ENCODE measurements around the gene CTTNBP2NL. TPM values are rescaled to one million over a fixed set of nuclear protein-coding genes. Genes with fewer than 3 reads are reported as not detected.
A peak's percentile ranks its signal among the peaks of the same experiment; 100 is the strongest.

CTTNBP2NL gene
- total RNA-seq (10 to 100 TPM; 13.3 to 41.5 (median 19.7) TPM), polyA plus RNA-seq (1 to 10 TPM; 3.6 to 6.9 (median 3.7) TPM)
- long read RNA-seq, donor 1, full-length matches to known transcripts = 6 of 6 reads
- long read RNA-seq, donor 1, partial matches to known transcripts = 0 of 6 reads
- long read RNA-seq, donor 1, other reads (novel, unspliced or antisense) = 0 of 6 reads
- long read RNA-seq, donor 2, full-length matches to known transcripts = 7 of 7 reads
- long read RNA-seq, donor 2, partial matches to known transcripts = 0 of 7 reads
- long read RNA-seq, donor 2, other reads (novel, unspliced or antisense) = 0 of 7 reads
- long read RNA-seq, donor 3, full-length matches to known transcripts = 4 of 4 reads
- long read RNA-seq, donor 3, partial matches to known transcripts = 0 of 4 reads
- long read RNA-seq, donor 3, other reads (novel, unspliced or antisense) = 0 of 4 reads
- long read RNA-seq, donor 4, full-length matches to known transcripts = 1 of 1 reads
- long read RNA-seq, donor 4, partial matches to known transcripts = 0 of 1 reads
- long read RNA-seq, donor 4, other reads (novel, unspliced or antisense) = 0 of 1 reads
- long read RNA-seq, donor 5, full-length matches to known transcripts = 4 of 4 reads
- long read RNA-seq, donor 5, partial matches to known transcripts = 0 of 4 reads
- long read RNA-seq, donor 5, other reads (novel, unspliced or antisense) = 0 of 4 reads
- long read RNA-seq, donor 6 = 0 reads
- long read RNA-seq, donor 7, full-length matches to known transcripts = 3 of 3 reads
- long read RNA-seq, donor 7, partial matches to known transcripts = 0 of 3 reads
- long read RNA-seq, donor 7, other reads (novel, unspliced or antisense) = 0 of 3 reads
- long read RNA-seq, donor 8, full-length matches to known transcripts = 5 of 5 reads
- long read RNA-seq, donor 8, partial matches to known transcripts = 0 of 5 reads
- long read RNA-seq, donor 8, other reads (novel, unspliced or antisense) = 0 of 5 reads
- long read RNA-seq, donor 9, full-length matches to known transcripts = 3 of 3 reads
- long read RNA-seq, donor 9, partial matches to known transcripts = 0 of 3 reads
- long read RNA-seq, donor 9, other reads (novel, unspliced or antisense) = 0 of 3 reads
- long read RNA-seq, donor 10, full-length matches to known transcripts = 2 of 2 reads
- long read RNA-seq, donor 10, partial matches to known transcripts = 0 of 2 reads
- long read RNA-seq, donor 10, other reads (novel, unspliced or antisense) = 0 of 2 reads

- TF ChIP-seq EP300 (IDR thresholded peaks at IDR 0.05) = no peak
- TF ChIP-seq POLR2AphosphoS5 (IDR thresholded peaks at IDR 0.05) = peak; percentile 15 to 84 (median 59)
- no peak for TF ChIP-seq POLR2A (IDR thresholded peaks at IDR 0.05)
- Histone ChIP-seq H3K36me3 (no peaks in the 10 kb centered on the region), H3K27ac (peak within 1 kb of the TSS; percentile 90 to 97 (median 92)), H3K9me3 (no peaks in the 10 kb centered on the region), H3K27me3 (no peaks in the 10 kb centered on the region), H3K4me3 (peak within 1 kb of the TSS; percentile 94 to 95 (median 95)), H3K4me1 (peaks cover 31 to 72% (median 47%) of the 10 kb centered on the region in 4 donors)
- DNase-seq = peak; percentile 97 to 99
- WGBS, 5 donors = 0 to 1% (median 0%) methylated on average over 35 to 53 of the region's 53 CpGs
- intact Hi-C loops (cut with DNase I; ENCODE audit: low total_unique reads) = no loop called here
These were observed at the start of gene CTTNBP2NL for GRCh38 chr1:112395821-112396652. Gene CTTNBP2NL (plus strand): TSS chr1:112396214. CDS start chr1:112416166, 19,952 bp downstream.

- Histone ChIP-seq H3K4me1 (peaks cover 0 to 11% (median 3%) of the 10 kb centered on the region in 4 donors), H3K36me3 (no peaks in the 10 kb centered on the region), H3K9me3 (peaks cover 0 to 19% (median 13%) of the 10 kb centered on the region in 4 donors), H3K27me3 (peaks cover 0 to 1% (median 0%) of the 10 kb centered on the region in 3 donors), H3K27ac (peak overlapping the region in 3 of 5 donors; percentile 5 to 35 (median 7)), H3K4me3 (no peak overlapping the region)
- no peak for TF ChIP-seq POLR2A (IDR thresholded peaks at IDR 0.05)
- no peak for TF ChIP-seq POLR2AphosphoS5 (IDR thresholded peaks at IDR 0.05)
- TF ChIP-seq EP300 (IDR thresholded peaks at IDR 0.05) = no peak
- no peak for TF ChIP-seq CTCF (IDR thresholded peaks at IDR 0.05)
- DNase-seq = no peak
- 26 to 58% (median 51%) methylated on average over 3 of the region's 3 CpGs for WGBS, 5 donors
- intact Hi-C loops (cut with DNase I; ENCODE audit: low total_unique reads) = no loop called here
These were observed 49.1 kb upstream of the CTTNBP2NL start for GRCh38 chr1:112346801-112347350.

GRCh38 chr1:112356765-112357164 is 39.2 kb upstream of the CTTNBP2NL start:
- no peaks in the 10 kb centered on the region for H3K9me3 ChIP-seq
- 38 to 59% (median 45%) methylated on average over 2 of the region's 2 CpGs for WGBS, 5 donors
- H3K4me3 ChIP-seq = no peak overlapping the region
- TF ChIP-seq POLR2AphosphoS5 (IDR thresholded peaks at IDR 0.05) (no peak), POLR2A (IDR thresholded peaks at IDR 0.05) (no peak), CTCF (IDR thresholded peaks at IDR 0.05) (no peak), EP300 (IDR thresholded peaks at IDR 0.05) (no peak)
- H3K36me3 ChIP-seq = no peaks in the 10 kb centered on the region
- peaks cover 0 to 5% (median 0%) of the 10 kb centered on the region in 3 donors for H3K27me3 ChIP-seq
- no peak for DNase-seq
- peak overlapping the region; percentile 22 to 93 (median 40) for H3K27ac ChIP-seq
- peaks cover 0 to 33% (median 25%) of the 10 kb centered on the region in 4 donors for H3K4me1 ChIP-seq
- intact Hi-C loops (cut with DNase I; ENCODE audit: low total_unique reads) = no loop called here

GRCh38 chr1:112357467-112357866 is 38.5 kb upstream of the CTTNBP2NL start:
- H3K36me3 ChIP-seq = no peaks in the 10 kb centered on the region
- 61 to 76% (median 67%) methylated on average over 6 of the region's 6 CpGs for WGBS, 5 donors
- H3K27me3 ChIP-seq = peaks cover 0 to 5% (median 0%) of the 10 kb centered on the region in 3 donors
- no peak for TF ChIP-seq EP300 (IDR thresholded peaks at IDR 0.05)
- no peak for TF ChIP-seq POLR2A (IDR thresholded peaks at IDR 0.05)
- TF ChIP-seq CTCF (IDR thresholded peaks at IDR 0.05) = no peak
- no peak for TF ChIP-seq POLR2AphosphoS5 (IDR thresholded peaks at IDR 0.05)
- no peaks in the 10 kb centered on the region for H3K9me3 ChIP-seq
- H3K4me1 ChIP-seq = peaks cover 0 to 33% (median 25%) of the 10 kb centered on the region in 4 donors
- H3K27ac ChIP-seq = peak overlapping the region in 4 of 5 donors; percentile 14 to 93 (median 40)
- no peak overlapping the region for H3K4me3 ChIP-seq
- intact Hi-C loops (cut with DNase I; ENCODE audit: low total_unique reads) = no loop called here
- no peak for DNase-seq

Data from stomach (tissue), 19 donors.